Measurements from ENCODE around the gene EPHB6.
A peak's percentile ranks its signal among the peaks of the same experiment; 100 is the strongest.

The EPHB6 gene

DNA sequence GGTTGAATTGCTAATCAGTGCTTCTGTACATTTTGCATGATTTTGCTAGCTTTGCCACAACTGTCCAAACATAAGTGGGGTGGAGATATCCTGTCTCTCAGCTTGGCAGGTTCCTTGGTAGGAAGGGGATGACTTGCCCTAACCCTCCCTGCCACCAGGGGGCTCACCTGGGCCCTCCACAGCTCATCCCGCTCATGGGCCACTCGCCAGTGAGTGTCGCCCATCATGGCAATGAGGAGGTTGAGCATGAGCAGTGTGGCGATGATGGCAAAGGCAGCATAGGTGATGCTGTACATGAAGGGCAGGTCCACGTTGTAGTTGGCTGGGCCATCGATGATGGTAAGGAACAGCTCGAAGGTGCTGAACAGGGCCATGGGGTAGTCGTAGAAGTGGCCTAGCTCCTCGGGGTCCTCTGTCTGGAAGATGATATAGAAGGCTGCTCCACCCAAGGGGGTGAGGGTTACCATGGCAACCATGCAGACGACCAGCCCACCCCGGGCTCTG is 18.5 kb downstream of the EPHB6 start:
- H3K36me3 Mint-ChIP-seq, result peaks cover 26% of the 10 kb centered on the region
- H3K4me3 Mint-ChIP-seq, result no peak overlapping the region
- H3K27ac Mint-ChIP-seq, result no peak overlapping the region
- no peaks in the 10 kb centered on the region for H3K9me3 Mint-ChIP-seq
- peaks cover 6% of the 10 kb centered on the region for H3K27me3 Mint-ChIP-seq
- no peaks in the 10 kb centered on the region for H3K4me1 Mint-ChIP-seq
- DNase-seq (ENCODE audit: low spot score in 2 of 2) (no peak), ATAC-seq (ENCODE audit: low read depth) (peak; percentile 38)

DNA sequence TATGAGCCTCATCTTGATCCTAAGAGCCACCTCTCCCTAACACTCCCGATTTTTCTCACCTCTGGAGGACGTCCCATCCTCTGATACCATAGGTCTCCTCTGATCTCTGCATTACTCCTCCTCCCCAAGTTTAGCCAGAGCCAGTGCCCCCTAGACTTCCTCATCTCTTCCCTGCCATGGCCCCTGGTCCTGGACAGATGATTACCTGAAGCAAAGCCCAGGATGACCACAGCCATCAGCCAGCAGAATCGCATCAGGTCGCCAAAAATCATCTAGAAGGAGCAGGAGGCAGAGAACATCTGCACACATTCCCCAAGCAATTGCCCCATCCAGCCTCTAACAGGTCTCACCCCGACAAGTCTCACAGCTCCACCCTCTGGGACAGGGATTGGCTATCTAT is 19.0 kb downstream of the EPHB6 start:
- ATAC-seq (ENCODE audit: low read depth), result no peak
- Mint-ChIP-seq H3K4me1 (no peaks in the 10 kb centered on the region), H3K9me3 (no peaks in the 10 kb centered on the region), H3K36me3 (peaks cover 23% of the 10 kb centered on the region), H3K27me3 (peaks cover 9% of the 10 kb centered on the region), H3K27ac (no peak overlapping the region), H3K4me3 (no peak overlapping the region)
- no peak for DNase-seq (ENCODE audit: low spot score in 2 of 2)

DNA sequence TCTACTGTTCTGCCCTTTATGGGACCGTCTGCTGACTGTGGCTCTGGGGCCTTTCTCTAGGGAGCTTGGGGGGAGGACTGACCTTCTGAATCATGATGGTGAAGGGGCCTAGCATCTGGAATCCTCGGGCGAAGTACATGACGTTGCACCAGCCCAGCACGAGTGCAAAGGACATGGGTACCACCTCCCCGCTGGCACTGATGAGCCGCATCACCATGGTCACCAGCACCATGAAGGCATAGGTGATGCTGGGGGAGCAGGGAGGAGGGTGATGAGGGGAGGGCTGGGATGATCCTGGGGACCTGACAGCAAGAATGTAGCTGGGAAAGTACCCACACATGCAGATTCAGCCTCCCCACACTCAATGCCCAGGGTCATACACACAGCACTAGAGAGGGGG is 19.5 kb downstream of the EPHB6 start:
- Mint-ChIP-seq H3K27ac (no peak overlapping the region), H3K27me3 (peaks cover 9% of the 10 kb centered on the region), H3K4me1 (no peaks in the 10 kb centered on the region), H3K9me3 (no peaks in the 10 kb centered on the region), H3K36me3 (peaks cover 19% of the 10 kb centered on the region), H3K4me3 (no peak overlapping the region)
- DNase-seq (ENCODE audit: low spot score in 2 of 2), result no peak
- no peak for ATAC-seq (ENCODE audit: low read depth)

DNA sequence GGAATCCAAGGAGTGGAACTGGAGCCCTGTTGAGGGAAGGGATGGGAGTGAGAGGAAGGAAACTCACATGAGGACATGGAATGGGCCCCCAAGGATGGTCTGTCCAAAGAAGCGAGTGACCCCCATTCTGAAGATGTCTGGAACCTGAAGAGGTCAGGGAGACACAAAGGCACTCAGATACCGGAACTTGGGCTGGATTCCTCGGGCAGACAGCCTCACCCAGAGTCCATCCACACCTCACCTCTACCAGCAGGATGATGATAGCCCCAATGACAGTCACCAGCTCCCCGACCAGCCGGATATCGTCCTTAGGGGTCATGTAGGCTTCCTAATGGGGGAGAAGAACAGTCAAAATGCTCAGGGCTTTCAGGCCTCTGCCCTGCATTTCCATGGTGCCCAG is 20.0 kb downstream of the EPHB6 start:
- H3K4me1 Mint-ChIP-seq, result no peaks in the 10 kb centered on the region
- peaks cover 16% of the 10 kb centered on the region for H3K36me3 Mint-ChIP-seq
- ATAC-seq (ENCODE audit: low read depth) (no peak), DNase-seq (ENCODE audit: low spot score in 2 of 2) (no peak)
- no peak overlapping the region for H3K27ac Mint-ChIP-seq
- H3K9me3 Mint-ChIP-seq, result no peaks in the 10 kb centered on the region
- peaks cover 9% of the 10 kb centered on the region for H3K27me3 Mint-ChIP-seq
- H3K4me3 Mint-ChIP-seq, result no peak overlapping the region

DNA sequence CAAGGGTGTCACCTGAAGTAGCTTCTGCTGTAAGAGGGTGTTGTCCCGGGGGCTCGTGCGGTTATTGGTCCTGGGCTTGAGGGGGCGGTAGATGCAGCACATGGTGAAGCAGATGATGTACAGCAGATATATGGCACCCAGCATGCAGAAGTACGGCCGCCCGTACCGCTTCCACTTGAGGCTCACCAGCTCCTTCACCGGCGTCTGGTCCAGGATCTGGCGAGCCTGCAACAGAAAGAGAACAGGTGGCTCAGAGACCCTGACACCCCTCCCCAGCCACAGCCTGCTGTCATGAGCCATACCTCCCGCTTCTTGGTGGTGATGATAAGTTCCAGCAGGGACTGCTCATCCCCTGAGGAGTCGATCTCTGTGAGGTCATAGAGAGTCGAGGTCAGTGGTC is 20.6 kb downstream of the EPHB6 start:
- H3K4me1 Mint-ChIP-seq, result no peaks in the 10 kb centered on the region
- no peak overlapping the region for H3K27ac Mint-ChIP-seq
- peaks cover 12% of the 10 kb centered on the region for H3K36me3 Mint-ChIP-seq
- no peaks in the 10 kb centered on the region for H3K9me3 Mint-ChIP-seq
- no peak overlapping the region for H3K4me3 Mint-ChIP-seq
- no peak for DNase-seq (ENCODE audit: low spot score in 2 of 2)
- H3K27me3 Mint-ChIP-seq, result peaks cover 13% of the 10 kb centered on the region
- ATAC-seq (ENCODE audit: low read depth), result no peak

DNA sequence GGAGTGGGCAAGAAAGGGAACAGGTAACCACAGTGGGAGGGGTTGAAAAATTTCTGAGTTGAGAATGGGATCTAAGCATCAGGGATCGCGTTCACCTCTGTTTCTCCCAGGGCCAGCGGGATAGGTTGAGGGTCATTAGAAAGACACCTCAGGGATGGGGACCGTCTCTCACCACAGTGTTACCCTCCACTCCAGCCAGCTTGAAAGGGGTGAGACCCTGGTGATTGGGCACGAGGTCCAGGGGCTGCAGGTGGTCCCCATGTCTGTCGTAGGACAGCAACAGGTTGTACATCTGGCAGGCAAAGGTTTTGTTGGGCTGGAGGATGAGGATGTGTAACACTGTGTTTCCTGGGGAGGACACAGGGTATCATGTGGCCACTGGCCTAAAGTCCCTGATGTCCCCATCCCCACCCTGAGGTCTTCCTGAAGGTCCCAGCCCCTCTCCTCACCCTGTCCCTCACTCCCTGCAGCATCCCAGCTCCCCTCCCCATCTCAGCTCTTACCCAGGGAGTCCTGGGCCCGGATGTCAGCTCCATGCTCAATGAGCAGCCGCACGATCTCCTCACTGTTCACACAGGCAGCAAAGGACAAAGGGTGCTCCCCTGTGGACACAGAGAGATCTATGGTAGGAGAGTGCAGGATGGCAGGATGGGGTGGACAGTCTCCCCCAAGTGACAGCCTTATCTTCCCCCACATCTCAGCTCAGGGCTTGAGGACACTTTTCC is 21.5 kb downstream of the EPHB6 start:
- H3K27me3 Mint-ChIP-seq, result peaks cover 14% of the 10 kb centered on the region
- no peak overlapping the region for H3K27ac Mint-ChIP-seq
- peaks cover 9% of the 10 kb centered on the region for H3K36me3 Mint-ChIP-seq
- H3K4me1 Mint-ChIP-seq, result no peaks in the 10 kb centered on the region
- H3K9me3 Mint-ChIP-seq, result no peaks in the 10 kb centered on the region
- ATAC-seq (ENCODE audit: low read depth) (no peak), DNase-seq (ENCODE audit: low spot score in 2 of 2) (no peak)
- no peak overlapping the region for H3K4me3 Mint-ChIP-seq

DNA sequence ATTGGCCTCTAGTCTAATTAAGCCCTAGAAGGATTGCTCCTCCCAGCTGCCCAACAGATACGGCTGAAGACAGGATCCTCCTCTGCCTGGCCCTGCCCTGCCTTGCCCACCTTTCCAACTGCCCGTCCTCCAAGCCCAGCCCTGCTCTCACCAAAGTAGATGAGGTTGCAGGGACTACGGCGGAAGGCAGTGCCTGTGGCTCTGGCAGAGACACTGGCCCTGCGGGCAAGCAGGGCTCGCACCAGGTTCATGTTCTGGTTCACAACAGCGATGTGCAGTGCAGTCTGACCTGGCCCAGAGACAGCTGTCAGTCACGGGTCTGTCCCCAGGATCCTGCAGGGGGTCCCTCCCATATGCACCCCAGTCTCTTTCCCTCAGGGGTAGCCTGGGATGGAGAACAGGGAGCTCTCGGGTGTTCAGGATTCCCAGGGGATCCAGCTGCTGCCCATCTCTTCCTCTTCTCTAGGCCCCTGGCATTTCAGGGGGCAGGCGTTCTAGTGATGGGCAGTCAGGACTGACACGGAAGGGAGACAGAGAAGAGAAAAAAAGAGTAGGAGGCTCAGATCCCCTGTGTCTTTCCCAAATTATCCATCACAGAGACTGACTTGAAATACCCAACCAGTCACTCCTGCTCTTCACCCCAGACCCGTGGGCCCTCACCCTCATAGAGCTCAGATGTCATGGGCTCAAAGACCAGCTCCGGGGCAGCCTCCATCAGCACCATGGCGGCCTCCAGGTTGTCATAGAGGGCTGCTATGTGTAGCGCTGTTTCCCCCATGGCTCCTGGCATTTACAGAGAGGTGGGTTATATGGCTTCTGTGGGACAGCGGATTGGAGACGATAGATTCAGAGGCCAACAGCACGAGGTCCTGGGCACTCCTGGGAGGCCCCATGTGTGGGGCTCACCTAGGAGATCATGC is 22.4 kb downstream of the EPHB6 start:
- Mint-ChIP-seq H3K36me3 (peaks cover 2% of the 10 kb centered on the region), H3K4me1 (no peaks in the 10 kb centered on the region), H3K27ac (no peak overlapping the region), H3K27me3 (peaks cover 15% of the 10 kb centered on the region), H3K9me3 (no peaks in the 10 kb centered on the region), H3K4me3 (no peak overlapping the region)
- ATAC-seq (ENCODE audit: low read depth) (no peak), DNase-seq (ENCODE audit: low spot score in 2 of 2) (no peak)

DNA sequence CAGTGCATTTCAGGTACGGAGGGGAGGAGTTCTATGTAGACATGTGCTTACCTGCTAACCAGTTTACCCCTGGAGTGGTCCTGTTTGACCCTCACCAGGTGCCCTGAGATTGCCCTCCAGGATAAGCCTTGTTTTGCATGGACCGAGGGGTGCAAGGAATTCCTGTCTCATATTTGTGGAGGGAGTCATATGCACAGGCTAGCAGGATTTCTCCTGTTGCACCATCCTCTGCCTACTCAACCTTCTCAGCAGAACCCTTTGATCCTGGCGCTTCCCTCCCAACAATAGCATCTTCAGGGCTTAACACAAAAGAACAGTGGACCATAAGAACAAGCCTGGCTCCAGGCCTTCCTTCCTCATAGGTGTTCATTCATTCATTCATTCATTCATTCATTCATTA is 23.4 kb downstream of the EPHB6 start:
- H3K36me3 Mint-ChIP-seq, result peaks cover 2% of the 10 kb centered on the region
- DNase-seq (ENCODE audit: low spot score in 2 of 2) (no peak), ATAC-seq (ENCODE audit: low read depth) (no peak)
- no peak overlapping the region for H3K27ac Mint-ChIP-seq
- H3K9me3 Mint-ChIP-seq, result no peaks in the 10 kb centered on the region
- no peaks in the 10 kb centered on the region for H3K4me1 Mint-ChIP-seq
- peaks cover 19% of the 10 kb centered on the region for H3K27me3 Mint-ChIP-seq
- H3K4me3 Mint-ChIP-seq, result no peak overlapping the region

DNA sequence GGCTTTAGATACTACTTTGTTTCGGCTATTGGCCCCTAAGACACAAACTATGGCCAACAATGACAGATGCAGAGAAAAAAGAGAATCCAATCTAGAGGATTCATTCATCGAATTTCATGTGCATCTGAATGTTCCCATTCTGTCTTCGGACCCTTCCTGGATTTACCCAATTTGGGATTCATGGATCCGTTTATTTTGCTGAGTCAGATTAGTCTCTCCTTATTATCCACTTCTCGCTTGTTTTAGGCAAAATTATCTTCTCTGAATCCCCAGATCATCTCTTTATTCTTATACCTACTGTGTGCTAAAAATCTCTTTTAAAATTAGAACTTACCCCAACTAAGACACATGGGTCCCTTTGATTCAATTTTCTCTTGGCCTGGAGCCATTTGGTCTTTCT is 24.2 kb downstream of the EPHB6 start:
- Mint-ChIP-seq H3K4me3 (no peak overlapping the region), H3K4me1 (no peaks in the 10 kb centered on the region), H3K27ac (no peak overlapping the region), H3K27me3 (peaks cover 19% of the 10 kb centered on the region), H3K36me3 (no peaks in the 10 kb centered on the region), H3K9me3 (no peaks in the 10 kb centered on the region)
- ATAC-seq (ENCODE audit: low read depth) (no peak), DNase-seq (ENCODE audit: low spot score in 2 of 2) (no peak)

DNA sequence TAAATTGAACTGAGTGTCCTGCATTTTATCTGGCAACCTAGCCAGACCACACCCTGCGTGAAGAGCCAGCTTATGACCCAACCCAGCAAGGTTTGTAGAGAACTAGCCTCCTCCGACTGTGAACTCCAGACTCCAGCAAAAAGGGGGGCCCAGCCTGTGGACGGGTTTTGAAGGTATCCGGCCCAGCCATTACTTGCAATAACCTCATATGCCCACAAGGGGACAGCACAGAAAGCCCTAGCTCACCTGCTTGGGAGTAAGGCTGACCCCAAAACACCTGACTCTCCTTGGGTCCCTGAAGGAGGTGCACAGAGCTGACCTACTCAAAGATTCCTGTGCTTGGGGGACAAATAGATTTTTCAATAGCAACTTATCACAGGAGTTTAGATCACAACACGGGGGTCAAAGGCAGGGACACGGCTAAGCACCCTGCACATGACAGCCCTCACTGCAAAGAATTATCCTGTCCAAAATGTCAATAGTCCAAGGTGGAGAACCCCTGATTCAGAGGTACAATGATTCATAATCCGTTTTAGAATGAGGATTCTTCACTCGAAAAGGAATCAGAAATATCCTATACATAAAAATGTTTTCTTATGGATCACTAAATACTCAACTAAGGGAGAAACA is 26.1 kb downstream of the EPHB6 start:
- no peaks in the 10 kb centered on the region for H3K36me3 Mint-ChIP-seq
- no peak overlapping the region for H3K4me3 Mint-ChIP-seq
- H3K4me1 Mint-ChIP-seq, result no peaks in the 10 kb centered on the region
- H3K9me3 Mint-ChIP-seq, result no peaks in the 10 kb centered on the region
- DNase-seq (ENCODE audit: low spot score in 2 of 2), result peak; percentile 52 to 54
- H3K27me3 Mint-ChIP-seq, result peaks cover 17% of the 10 kb centered on the region
- no peak overlapping the region for H3K27ac Mint-ChIP-seq
- peak; percentile 83 for ATAC-seq (ENCODE audit: low read depth)

DNA sequence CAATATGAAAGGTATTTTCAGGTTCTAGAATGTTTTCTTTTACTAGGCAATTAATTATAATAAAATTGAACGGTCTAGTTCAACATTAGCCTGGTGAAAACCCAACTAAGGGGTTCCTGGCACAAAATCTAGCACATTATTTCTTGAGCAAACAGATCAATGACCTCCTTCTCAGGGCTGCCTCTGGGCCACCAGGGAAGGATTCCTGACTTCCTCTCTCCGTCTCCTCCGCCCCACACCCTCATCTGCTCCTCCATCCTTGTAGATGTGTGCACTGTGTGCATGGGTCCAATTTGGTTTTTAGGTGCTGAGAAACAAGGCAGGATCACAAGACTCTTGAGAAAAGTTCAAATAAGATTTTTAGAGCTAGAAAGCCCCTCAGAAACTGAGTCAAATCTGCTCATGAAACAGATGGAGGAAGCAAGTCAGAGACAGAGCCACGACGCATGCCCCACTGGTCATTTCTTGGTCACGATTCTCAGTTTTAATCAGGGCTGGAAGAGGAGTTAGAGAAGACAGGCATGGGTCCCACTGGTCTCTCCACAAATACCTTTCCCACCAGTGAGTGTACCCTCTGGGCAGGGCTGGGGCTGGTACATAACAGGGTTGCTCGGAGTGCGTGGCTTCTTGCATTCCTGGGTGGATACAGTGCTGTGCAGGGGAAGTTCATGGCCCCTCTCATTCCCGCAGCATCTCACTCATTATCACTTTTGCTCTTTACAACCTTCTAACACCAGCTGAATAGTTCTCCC is 26.9 kb downstream of the EPHB6 start:
- peaks cover 15% of the 10 kb centered on the region for H3K27me3 Mint-ChIP-seq
- H3K4me3 Mint-ChIP-seq, result no peak overlapping the region
- H3K27ac Mint-ChIP-seq, result no peak overlapping the region
- H3K9me3 Mint-ChIP-seq, result no peaks in the 10 kb centered on the region
- DNase-seq (ENCODE audit: low spot score in 2 of 2), result no peak
- no peaks in the 10 kb centered on the region for H3K36me3 Mint-ChIP-seq
- ATAC-seq (ENCODE audit: low read depth), result no peak
- H3K4me1 Mint-ChIP-seq, result no peaks in the 10 kb centered on the region

DNA sequence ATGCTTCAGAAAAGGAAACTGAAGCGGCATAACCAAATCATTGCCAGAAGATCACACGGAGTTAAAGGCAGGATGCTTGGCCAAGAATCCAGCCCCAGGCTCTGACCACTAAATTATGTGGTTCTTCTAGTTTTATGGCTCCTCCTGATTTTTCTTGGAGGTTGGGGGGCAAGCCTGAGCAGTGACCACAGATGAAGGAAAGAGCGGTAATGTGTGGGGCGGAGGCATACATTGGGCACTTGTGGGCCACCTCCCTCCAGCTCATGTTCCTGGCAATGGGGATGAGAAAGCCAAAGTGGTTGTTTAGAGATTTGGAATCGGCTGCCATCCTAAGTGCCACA is 27.4 kb downstream of the EPHB6 start:
- no peaks in the 10 kb centered on the region for H3K36me3 Mint-ChIP-seq
- H3K9me3 Mint-ChIP-seq, result no peaks in the 10 kb centered on the region
- no peak overlapping the region for H3K4me3 Mint-ChIP-seq
- peaks cover 2% of the 10 kb centered on the region for H3K4me1 Mint-ChIP-seq
- no peak for DNase-seq (ENCODE audit: low spot score in 2 of 2)
- H3K27ac Mint-ChIP-seq, result no peak overlapping the region
- no peak for ATAC-seq (ENCODE audit: low read depth)
- peaks cover 18% of the 10 kb centered on the region for H3K27me3 Mint-ChIP-seq

DNA sequence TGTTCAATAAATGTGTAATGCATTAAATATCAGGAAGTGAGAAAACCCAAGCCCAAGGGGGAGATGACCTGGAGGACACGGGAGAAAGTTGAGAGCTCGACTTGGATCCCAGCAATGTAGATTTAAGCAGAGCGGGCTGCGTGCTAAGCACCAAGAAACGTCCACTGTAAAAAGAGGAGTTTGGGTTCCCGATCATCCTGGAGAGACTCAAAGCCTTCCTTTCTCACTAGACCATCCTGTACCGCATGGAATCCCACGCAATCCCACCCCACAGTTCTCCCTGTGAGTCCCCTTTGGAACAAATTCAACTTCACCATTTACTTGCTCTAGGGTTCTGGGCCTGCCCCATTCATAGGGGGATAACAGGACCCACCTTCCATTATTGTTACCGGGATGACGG is 28.3 kb downstream of the EPHB6 start:
- Mint-ChIP-seq H3K4me1 (peaks cover 3% of the 10 kb centered on the region), H3K4me3 (no peak overlapping the region), H3K36me3 (no peaks in the 10 kb centered on the region), H3K27ac (no peak overlapping the region), H3K27me3 (peaks cover 18% of the 10 kb centered on the region), H3K9me3 (no peaks in the 10 kb centered on the region)
- no peak for DNase-seq (ENCODE audit: low spot score in 2 of 2)
- ATAC-seq (ENCODE audit: low read depth), result no peak
